Right hindlimb (tissue), 1 donor: Measurements from ENCODE around the gene OR52E4.

ENCODE experiments used
- DNase-seq: peaks from one replicate; pipeline ENCODE4 v3.0.0-alpha.2; 2018

OR52E4 gene

DNA sequence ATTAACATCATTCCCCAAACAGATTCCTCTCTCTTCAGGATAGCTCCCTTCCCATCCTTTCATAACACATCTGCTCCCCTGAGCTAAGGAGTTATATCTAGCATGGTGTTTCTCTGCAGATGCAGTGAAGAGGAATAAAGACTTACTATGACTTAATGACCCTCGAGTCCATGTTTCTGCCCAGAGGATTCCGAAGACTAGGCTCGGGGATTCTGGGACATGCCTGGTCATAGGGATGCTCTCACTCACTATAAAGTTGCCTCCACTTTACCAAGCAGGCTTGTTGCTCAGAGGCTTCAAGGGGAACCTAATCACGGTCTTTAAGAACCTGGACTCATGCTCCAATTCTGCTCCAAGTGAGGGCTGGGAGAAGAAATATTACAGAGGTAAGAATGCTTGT, at the start of gene OR52E4:
OR52E4 (plus strand) TSS at position 301 of the 400 bp plus-strand sequence. CDS start 3,664 bp downstream, outside the sequence.
- DNase-seq = no peak

DNA sequence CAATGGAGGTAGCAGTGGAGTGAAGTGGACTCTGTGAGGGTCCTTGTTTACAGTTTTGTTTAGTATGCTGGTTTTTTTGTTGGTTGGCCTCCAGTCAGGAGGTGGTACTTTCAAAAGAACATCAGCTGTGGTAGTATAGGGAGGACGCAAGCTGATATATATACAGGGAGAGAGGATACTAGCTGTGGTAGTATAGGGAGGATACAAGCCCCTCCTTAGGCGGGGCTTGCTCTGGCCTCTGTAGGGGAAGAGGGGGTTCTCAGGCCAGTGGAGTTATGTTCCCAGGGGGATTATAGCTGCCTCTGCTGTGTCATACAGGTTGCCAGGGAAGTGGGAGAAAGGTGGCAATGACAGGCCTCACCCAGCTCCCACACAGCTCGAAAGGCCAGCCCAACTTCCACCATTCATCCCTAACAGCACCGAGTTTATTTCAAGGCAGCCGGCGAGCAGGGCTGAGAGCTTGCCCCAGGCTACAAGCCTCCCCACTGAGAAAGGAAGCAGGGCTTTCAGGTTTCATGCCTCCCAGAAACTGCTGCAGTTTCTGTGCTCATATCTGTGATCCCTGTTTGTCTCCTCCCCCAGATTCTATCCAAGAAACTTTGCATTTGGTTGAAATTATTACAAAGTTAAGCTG, 49.1 kb upstream of the OR52E4 start:
- DNase-seq = no peak

DNA sequence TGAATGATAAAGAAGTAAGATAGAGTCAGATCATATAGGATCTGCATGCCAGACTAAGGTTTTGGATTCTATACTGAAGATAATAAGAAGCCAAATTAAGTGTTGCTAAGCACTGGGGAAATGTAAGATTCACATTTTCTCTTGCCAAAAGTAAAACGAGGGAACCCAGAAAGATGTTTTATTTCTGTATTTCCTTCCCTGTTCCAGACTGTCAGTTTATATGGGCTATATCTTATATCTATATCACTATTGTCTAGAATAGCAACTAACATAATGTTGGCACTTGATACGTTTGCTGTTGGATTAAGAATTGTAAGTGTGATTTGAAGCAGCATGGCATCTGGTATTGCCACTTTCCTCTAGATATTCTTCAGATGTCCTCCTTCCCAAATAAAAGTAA, 47.0 kb upstream of the OR52E4 start:
- DNase-seq = no peak

DNA sequence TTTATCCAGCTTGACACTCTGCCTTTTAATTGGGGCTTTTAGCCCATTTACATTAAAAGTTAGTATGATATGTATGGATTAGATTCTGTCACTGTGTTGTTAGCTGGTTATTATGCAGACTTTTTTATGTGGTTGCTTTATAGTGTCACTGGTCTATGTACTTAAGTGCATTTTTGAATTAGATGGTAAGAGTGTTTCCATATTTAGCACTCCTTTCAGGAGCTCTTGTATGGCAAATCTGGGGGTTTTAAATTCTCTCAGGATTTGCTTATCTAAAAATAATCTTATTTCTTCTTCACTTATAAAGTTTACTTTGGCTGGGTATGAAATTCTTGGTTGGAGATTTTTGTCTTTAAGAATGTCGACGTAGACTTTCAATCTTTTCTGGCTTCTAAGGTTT, 42.7 kb upstream of the OR52E4 start:
- DNase-seq = no peak

DNA sequence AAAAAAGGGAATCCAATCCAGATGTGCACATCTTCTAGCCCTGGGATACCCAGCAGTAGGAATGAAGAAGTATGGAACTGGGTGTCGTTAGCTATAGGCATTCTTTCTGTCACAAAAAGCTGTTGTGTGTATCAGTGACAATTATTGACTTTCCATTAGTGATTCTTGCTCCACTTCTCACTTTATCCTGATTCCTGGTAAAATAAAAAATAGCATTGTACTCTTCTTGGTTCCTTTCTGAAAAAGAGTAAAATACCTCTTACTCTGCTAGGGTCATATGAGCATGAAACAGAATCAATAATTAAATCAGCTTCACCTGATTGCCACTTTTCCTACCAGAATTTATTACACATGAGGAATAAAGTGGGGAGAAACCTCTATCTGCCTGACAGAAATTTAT, 38.6 kb upstream of the OR52E4 start, which contains the start of gene OR52E6:
OR52E6 (minus strand) TSS at position 101 of the 400 bp plus-strand sequence; CDS start at position 101, 0 bp downstream.
- no peak for DNase-seq

DNA sequence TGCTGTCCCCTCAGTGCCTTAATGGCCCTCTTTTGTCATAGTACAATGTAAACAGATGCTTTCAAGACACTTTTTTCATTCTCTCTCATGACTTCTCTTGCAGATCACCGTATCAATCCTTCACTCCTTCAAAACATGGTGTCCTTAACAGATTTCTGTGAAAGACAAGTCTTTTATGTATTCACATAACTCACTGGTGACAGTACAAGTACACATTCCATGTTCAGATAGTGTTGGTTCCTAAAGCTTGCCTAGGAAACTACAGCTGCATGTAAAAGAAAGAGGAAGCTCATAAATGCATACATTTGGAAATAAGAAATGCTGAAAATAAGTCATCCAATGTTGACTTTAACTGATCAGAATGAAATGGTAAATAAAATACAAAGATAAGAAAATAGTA, 33.7 kb upstream of the OR52E4 start:
- DNase-seq = no peak

DNA sequence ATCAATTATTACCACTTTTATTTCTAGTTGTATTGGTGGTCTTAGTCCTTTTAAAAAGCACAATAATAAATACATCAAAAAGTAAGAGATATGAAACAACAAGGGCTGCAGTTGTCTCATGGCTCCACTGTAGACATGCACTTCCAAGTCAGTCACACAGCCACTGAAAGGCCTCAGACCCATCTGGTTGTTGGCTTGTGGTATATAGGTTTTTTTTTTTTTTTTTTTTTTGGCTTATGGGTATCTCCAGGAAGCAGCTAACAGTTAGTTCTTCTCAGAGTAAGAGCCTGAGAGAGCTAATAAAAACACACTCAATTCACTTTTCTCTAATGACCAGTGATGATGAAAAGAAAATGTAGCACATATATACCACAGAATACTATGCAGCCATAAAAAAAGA, 32.7 kb upstream of the OR52E4 start:
- DNase-seq = no peak

DNA sequence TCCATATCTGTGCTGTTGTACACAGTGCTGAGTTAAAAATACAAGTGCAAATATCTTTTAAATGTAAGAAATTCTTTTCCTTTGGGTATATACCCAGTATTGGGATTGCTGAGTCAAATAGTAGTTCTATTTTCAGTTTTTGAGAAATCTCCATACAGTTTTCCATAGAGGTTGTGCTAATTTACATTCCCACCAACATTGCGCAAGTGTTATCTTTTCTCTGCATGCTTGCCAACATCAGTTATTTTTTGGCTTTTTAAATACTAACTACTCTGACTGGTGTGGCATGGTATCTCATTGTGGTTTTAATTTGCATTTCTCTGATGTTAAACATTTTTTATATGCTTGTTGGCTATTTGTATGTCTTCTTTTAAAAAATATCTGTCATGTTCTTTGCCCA, 29.4 kb upstream of the OR52E4 start:
- no peak for DNase-seq

DNA sequence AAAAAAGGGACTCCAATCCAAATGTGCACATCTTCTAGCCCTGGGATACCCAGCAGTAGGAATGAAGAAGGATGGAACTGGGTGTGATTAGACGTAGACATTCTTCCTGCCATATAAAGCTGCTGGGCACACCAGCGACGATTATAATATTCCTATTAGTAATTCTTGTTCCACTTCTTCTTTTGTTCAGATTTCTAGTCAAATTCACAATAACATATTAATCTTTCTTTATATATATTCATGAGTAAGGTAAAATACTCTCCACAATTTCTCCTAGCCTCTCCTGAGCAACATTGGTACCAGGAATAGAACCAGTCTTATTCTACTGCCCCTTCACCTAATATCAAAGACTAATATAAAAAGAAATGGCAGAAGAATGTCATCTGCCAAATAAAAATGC, 22.8 kb upstream of the OR52E4 start, which contains the start of gene OR52E8:
OR52E8 (minus strand) TSS at position 101 of the 400 bp plus-strand sequence; CDS start at position 101, 0 bp downstream.
- no peak for DNase-seq

DNA sequence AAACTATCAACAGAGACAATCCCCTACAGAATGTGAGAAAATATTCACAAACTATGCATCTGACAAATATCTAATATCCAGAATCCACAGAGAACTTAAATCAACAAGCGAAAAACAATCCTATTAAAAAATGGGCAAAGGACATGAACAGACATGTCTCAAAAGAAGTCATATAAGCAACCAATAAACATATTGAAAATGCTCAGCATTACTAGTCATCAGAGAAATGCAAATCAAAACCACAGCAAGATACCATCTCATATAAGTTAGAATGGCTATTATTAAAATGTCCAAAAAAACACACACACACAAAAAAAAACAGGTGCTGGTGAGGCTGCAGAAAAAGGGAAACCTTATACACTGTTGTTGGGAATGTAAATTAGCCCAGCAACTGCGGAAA, 14.6 kb upstream of the OR52E4 start:
- DNase-seq = no peak

DNA sequence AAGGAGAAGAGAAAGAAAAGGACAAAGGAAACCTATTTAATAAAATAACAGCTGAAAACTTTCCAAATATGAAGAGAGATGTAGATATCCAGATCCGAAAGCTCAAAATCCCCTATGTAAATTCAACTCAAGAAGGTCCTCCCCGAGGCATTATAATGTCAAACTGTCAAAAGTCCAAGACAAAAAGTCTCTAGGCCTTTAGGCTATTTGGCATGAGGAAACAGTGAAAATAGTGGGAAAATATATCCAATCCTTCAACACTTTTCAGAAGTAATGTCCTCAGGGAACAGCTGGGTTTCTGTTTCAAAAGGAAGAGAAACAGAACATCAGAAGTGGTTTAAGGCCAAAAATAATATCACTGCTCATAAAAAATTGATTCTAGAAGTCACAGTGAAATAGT, 1.9 kb upstream of the OR52E4 start:
- DNase-seq = no peak

DNA sequence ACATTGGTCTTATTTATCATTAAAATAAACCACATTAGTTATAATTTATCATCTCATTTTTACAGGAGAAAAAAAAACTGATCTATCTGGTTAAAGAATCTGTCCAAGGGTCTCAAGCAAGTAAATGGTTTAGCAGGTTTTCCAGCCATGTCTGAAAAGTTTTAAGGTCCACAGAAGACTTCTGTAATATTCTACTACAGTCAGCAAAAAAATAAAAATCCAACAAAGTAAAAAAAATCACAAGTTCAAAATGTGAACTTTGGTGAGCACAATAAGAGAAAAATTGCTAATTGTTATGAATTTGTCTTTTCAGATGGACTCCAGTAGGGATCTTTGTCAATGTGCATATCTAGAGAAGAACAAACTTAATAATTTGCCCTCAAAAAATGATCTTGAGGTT, 1.3 kb downstream of the OR52E4 start:
- no peak for DNase-seq

DNA sequence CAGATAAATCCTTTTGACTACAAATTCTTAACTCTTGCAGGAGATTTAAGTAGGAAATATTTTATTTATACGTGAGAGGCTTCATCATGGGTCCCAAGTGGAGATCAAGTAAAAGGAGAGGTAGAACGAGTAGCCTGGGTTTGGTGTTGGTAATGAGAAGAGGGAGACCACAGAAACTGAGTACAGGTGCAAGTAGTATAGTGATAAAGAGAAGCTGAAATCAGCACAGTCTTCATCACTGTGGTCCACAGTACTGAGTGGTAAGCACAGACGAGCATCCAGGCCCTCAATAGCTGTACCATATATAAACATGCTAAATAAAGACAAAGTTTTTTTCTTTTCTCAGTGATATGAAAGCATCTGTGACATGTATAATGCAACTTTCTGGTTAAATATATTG, 6.7 kb downstream of the OR52E4 start:
- no peak for DNase-seq

DNA sequence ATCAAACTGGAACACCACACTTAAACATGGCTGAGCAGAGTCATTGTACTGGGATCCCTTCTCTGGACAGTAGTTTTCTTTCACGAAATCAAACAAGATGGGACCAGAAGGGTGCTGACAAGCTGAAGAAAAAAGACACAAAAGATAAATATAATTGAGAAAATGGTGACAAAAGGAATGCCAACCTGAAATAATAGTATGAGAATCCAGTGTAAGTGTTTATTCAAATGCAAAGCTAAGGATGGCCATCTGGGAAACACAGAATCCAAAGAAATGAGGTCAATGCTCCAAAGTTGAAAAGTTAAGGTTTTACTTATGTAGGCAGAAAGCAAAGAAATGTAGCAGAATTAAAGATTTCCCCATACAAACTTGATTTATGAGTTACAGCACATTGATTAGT, 7.2 kb downstream of the OR52E4 start:
- DNase-seq = no peak

DNA sequence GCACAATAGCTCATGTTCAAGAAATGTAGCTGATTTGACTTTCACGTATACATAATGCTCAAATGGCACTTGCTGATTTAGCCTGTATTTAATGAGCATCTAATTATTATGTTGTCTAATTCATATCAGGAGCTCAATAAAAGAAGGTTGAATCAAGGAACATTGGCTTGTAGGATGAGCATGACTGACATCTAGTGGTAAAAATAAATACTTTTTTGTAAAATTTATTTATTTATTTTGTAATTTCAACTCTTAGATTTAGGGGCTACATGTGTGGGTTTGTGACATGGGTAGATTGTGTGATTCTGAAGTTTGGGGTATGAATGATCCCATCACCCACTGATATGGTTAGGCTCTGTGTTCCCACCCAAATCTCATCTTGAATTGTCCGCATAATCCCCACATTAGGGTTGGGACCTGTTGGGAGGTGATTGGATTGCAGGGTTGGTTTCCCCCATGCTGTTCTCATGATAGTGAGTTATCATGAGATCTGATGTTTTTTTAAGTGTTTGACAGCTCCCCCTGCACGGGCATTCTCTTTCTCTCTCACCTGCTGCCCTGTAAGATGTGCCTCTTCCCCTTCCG, 10.9 kb downstream of the OR52E4 start:
- DNase-seq = no peak

DNA sequence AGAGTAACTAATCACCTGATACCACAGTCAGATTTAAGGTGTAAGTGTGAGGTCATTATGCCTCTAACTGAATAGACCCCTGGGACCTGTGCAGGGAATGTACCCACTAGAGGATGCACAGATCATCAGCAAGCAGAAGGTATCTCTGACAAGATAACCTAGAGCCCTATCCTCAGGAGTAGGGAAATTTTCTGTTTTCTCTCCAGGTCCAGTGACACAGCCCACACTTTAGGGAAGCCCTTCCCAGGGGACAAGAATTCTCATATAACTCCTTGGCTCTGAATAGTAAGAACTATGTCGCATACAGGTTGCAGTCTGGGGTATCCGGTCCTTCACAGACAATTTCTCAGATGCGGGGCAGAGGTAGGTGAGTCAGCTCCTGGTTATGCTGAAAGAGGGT, 12.5 kb downstream of the OR52E4 start, which contains the start of gene OR52E5:
OR52E5 (plus strand) TSS at position 301 of the 400 bp plus-strand sequence. CDS start 7,569 bp downstream, outside the sequence.
- no peak for DNase-seq

DNA sequence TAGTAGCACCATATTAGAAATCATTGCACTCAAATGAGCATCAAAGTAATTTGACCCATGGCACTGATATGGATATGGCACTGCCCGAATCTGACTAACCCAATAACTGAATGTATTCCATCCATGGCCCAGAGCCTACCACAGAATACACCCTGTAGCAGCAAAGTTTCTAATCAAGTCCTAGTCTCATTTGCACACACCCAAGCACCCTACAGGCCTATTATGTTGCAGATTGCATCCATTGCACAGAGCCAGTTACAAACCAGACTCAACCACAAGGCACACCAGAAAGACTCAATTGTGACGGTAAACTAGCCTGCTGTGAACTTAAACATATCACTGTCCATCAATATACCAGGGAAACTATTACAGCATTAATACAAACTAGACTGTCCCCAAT, 19.1 kb downstream of the OR52E4 start:
- no peak for DNase-seq

DNA sequence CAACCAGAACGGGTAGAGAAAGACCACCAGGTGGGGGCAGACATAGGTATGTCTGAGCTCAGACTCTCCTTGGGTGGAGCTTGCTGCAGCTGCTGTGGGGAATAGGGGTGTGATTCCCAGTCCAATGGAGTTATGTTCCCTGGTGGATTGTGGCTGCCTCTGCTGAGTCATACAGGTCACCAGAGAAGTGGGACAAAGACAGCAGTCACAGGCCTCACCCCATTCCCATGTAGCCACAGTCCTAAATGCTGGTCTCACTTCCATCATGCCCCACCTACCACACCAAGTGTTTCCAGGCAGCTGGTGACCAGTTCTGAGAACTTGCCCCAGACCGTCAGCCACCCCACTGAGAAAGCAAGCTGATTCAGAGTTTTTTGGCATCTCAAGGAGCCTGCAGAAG, 30.1 kb downstream of the OR52E4 start:
- no peak for DNase-seq

DNA sequence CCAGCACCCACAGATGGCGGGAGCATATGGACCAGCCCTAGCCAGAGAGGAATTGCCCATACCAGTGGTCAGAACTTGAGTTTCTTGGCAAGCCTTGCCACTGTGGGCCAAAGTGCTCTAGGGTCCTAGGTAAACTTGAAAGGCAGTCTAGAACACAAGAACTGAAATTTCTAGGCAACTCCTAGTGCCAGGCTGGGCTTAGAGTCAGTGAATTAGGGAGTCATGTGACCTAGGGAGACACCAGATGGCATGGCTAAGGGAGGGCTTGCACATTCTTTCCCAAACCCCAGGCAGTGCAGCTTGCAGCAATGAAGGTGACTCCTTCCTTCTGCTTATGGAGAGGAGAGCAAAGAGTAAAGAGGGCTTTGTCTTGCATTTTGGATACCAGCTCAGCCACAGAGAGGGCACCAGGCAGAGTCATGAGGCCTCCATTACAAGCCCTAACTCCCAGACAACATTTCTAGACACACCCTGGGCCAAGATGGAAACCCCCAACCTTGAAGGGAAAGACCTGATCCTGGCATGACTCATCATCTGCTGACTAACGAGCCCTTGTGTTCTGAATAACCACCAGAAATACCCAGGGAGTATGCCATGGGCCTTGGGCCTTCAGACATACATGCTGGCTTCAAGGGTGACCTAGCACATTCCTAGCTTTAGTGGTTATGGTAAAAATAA, 42.5 kb downstream of the OR52E4 start:
- no peak for DNase-seq

DNA sequence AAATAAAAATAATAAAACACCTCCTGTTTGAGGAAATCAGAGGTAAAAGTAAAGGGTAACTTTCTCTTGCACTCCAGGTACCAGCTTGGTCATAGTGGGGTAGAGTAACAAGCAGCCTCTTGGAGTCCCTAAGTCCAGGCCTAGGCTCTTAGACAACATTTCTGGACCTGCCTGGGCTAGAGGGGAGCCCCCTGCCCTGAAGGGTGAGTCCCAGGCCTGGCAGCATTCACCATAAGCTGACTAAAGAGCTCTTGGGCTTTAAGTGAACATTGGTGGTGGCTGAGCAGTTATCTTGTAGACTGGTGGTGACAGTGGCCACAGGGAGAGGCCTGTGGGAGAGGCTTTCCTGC, 43.0 kb downstream of the OR52E4 start:
- no peak for DNase-seq

DNA sequence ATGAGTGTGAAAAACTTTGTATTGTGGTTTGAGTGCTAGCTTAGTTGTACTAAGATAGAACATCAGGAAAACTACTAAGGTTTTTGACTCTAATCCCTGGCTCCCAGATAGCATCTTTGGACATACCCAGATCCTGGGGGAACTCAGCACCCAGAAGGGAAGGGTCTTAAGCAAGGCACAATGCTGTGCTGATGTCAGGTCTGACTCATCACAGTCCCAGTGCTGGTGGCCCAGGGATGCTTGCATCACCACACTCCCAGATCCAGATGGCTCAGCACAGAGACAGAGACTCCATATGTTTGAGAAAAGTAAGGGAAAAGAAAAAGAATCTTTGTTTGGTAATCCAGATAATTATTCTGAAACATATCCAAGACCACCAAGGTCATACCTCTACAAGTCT, 43.4 kb downstream of the OR52E4 start:
- DNase-seq = no peak

DNA sequence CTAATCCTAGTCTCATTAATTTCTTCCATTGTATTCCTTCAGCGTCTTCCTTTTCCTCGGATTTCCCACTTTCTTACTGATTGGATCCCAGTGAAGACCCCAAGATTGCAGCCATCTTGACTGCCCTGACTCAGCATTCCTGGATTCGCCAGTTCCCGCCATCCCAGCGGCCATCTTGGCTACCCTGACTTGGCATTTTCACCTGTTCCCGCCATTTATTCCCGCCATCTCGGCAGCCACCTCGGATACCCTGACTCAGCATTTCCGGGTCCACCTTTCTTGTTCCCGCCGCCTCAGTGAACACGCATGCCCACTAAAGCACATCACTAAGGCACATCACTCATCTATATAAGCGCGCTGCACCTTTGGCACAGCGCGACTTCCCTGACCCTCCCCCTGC, 47.8 kb downstream of the OR52E4 start:
- no peak for DNase-seq

DNA sequence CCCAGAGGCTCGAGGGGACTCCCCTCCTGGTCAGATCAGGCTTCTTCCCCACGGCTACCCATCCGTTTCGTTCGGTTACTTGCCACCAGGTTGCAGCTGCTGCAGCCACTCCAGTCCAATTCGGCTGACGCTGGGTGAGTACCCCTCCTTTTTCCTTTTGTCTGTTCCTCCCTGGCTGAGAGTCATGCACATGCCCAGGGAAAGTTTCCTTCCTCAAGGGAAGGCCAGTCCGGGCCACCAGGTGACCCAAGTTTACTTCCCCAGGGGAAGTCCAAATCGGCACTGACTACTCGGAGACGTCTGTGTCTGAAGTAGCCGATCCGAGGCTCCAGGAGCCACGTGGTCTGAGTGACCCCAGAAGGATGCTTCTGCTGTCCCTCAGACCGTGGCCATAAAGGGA, 48.4 kb downstream of the OR52E4 start:
- DNase-seq = no peak
